ENCODE results near the gene CLSTN1. TPM values are rescaled to one million over a fixed set of nuclear protein-coding genes. Genes with fewer than 3 reads are reported as not detected.

The CLSTN1 gene
- total and polyA plus RNA-seq, 10 of the 15 experiments (the other 5 are each of a cell fraction or from before 2014, with no cell fraction given) = 2.7 to 64.4 (median 23.2) TPM

- TF ChIP-seq ELK1 (IDR thresholded peaks at IDR 0.05; ENCODE audit: low read depth, low read length) = peak; percentile 45
- no peak for TF ChIP-seq TCF7 (IDR thresholded peaks at IDR 0.05; ENCODE audit: borderline replicate concordance)
- no peak for TF ChIP-seq YBX1 (IDR thresholded peaks at IDR 0.05)
- TF ChIP-seq BCL11A (IDR thresholded peaks at IDR 0.05; ENCODE audit: low read depth, low read length) = no peak
- no peak for TF ChIP-seq ZBTB4 (CRISPR knock-in tag; IDR thresholded peaks at IDR 0.05)
- no peak for TF ChIP-seq CBX5 (IDR thresholded peaks at IDR 0.05; ENCODE audit: low read depth)
- no peak for TF ChIP-seq TCF3 (IDR thresholded peaks at IDR 0.05; ENCODE audit: borderline replicate concordance, insufficient read depth, low read depth, low read length)
- TF ChIP-seq FOS (IDR thresholded peaks at IDR 0.05; ENCODE audit: borderline replicate concordance, extremely low read depth, insufficient read length) = no peak
- no peak; the same call in 1 of the 2 replicates for TF ChIP-seq PAX5 (IDR thresholded peaks at IDR 0.05; ENCODE audit: borderline replicate concordance, low read depth, low read length)
- TF ChIP-seq BCL3 (IDR thresholded peaks at IDR 0.05; ENCODE audit: borderline replicate concordance, insufficient read depth, low read depth, low read length, poor library complexity, severe bottlenecking) = peak; percentile 29
- TF ChIP-seq POLR2A (IDR thresholded peaks at IDR 0.05; ENCODE audit: low read depth, low read length) = peak; percentile 69; the same call in 1 of the 2 replicates
- TF ChIP-seq JUND (IDR thresholded peaks at IDR 0.05; ENCODE audit: low read depth, low read length) = no peak
- peak; percentile 18; the same call in 1 of the 2 replicates for TF ChIP-seq MXI1 (IDR thresholded peaks at IDR 0.05; ENCODE audit: low read depth, low read length)
- no peak for TF ChIP-seq E2F4 (IDR thresholded peaks at IDR 0.05; ENCODE audit: low read depth, low read length)
- peak in 2 of 3 experiments; percentile 10 to 28; a peak in 2 of 6 replicates for TF ChIP-seq CTCF (IDR thresholded peaks at IDR 0.05 in 2 of 3, conservative IDR thresholded peaks at IDR 0.05 in 1 of 3; ENCODE audit: control insufficient read depth in 2 of 3, extremely low read depth in 1 of 3, insufficient read depth in 1 of 3, low read depth in 3 of 3, low read length in 3 of 3)
- TF ChIP-seq RFX5 (IDR thresholded peaks at IDR 0.05; ENCODE audit: low read depth, low read length) = no peak
- no peak for TF ChIP-seq POU2F2 (IDR thresholded peaks at IDR 0.05; ENCODE audit: borderline replicate concordance, low read depth, low read length)
- no peak for TF ChIP-seq ZNF622 (IDR thresholded peaks at IDR 0.05)
- no peak for TF ChIP-seq SUZ12 (IDR thresholded peaks at IDR 0.05; ENCODE audit: unreplicated experiment)
- TF ChIP-seq SUPT20H (IDR thresholded peaks at IDR 0.05; ENCODE audit: borderline replicate concordance, control insufficient read depth, low read depth, low read length) = no peak
- TF ChIP-seq DPF2 (IDR thresholded peaks at IDR 0.05) = peak; percentile 58; the same call in 1 of the 2 replicates
Measured at GRCh38 chr1:9687120-9687873, 136.5 kb downstream of the CLSTN1 start (continued).
